Activated CD4-positive, alpha-beta memory T cell treated with anti-CD3 and anti-CD28 coated beads for 36 hours (primary cell): ENCODE results near the gene ADD2. TPM values are rescaled to one million over a fixed set of nuclear protein-coding genes. Genes with fewer than 3 reads are reported as not detected.

Experiments
- CTCF ChIA-PET: fragments of 350-600 bp; sonication (Branson Sonifier 250); formaldehyde crosslinking; loops from one replicate; lab custom pipeline; 2021; ENCODE audit warnings: antibody characterized with exemption, inconsistent platforms; lab: Charles Lee
- POLR2A ChIA-PET: fragments of 350-600 bp; sonication (Branson Sonifier 250); formaldehyde crosslinking; loops from one replicate; lab custom pipeline; 2021; ENCODE audit warnings: antibody characterized with exemption; lab: Charles Lee
- DNase-seq: peaks from one replicate; pipeline ENCODE4 v3.0.0-alpha.2; 2020
- H3K27ac Mint-ChIP-seq: one replicate; pipeline ENCODE4 v1.8.0; 2021; ENCODE audit warnings: mixed read lengths
- H3K27me3 Mint-ChIP-seq: one replicate; pipeline ENCODE4 v1.8.0; 2021; ENCODE audit warnings: mixed read lengths
- H3K36me3 Mint-ChIP-seq: one replicate; pipeline ENCODE4 v1.8.0; 2021; ENCODE audit warnings: mixed read lengths
- H3K4me1 Mint-ChIP-seq: one replicate; pipeline ENCODE4 v1.8.0; 2021; ENCODE audit warnings: low read depth, mixed read lengths
- H3K4me3 Mint-ChIP-seq: one replicate; pipeline ENCODE4 v1.8.0; 2021; ENCODE audit warnings: mild to moderate bottlenecking, mixed read lengths
- H3K9me3 Mint-ChIP-seq: one replicate; pipeline ENCODE4 v1.8.0; 2021; ENCODE audit warnings: mixed read lengths
- intact Hi-C: fragments of 100-400 bp; cut with micrococcal nuclease; formaldehyde crosslinking; loops from one replicate; pipeline ENCODE4 v1.15.1; 2023
- total RNA-seq, 2 experiments: library from RNA; stranded (reverse); gene quantifications; one replicate each; pipeline ENCODE4 v1.2.3, GENCODE V29; 2021

The ADD2 gene
- total RNA-seq, 2 experiments from 2014 or later: 5.6 to 6.0 TPM

- Mint-ChIP-seq H3K36me3 (no peaks in the 10 kb centered on the region), H3K4me3 (no peak overlapping the region), H3K9me3 (no peaks in the 10 kb centered on the region), H3K4me1 (no peaks in the 10 kb centered on the region), H3K27me3 (peaks cover 2% of the 10 kb centered on the region), H3K27ac (no peak overlapping the region)
- no peak for DNase-seq
- intact Hi-C loops: no loop called here
- POLR2A ChIA-PET: no interaction called here
- CTCF ChIA-PET: interaction anchor here (2.2 kb wide), 1 partner anchor 9 kb away, joined by 7 read pairs; no protein-coding TSS in a partner anchor
Measured at GRCh38 chr2:70608373-70608772, 159.6 kb downstream of the ADD2 start.

GRCh38 chr2:70607121-70607561, 160.9 kb downstream of the ADD2 start:
- DNase-seq: no peak
- no peaks in the 10 kb centered on the region for H3K4me1 Mint-ChIP-seq
- no peaks in the 10 kb centered on the region for H3K36me3 Mint-ChIP-seq
- no peak overlapping the region for H3K4me3 Mint-ChIP-seq
- peaks cover 2% of the 10 kb centered on the region for H3K27me3 Mint-ChIP-seq
- no peak overlapping the region for H3K27ac Mint-ChIP-seq
- intact Hi-C loops: no loop called here
- CTCF ChIA-PET: interaction anchor here (1.8 kb wide), 1 partner anchor 10 kb away, joined by 6 read pairs; no protein-coding TSS in a partner anchor
- POLR2A ChIA-PET: interaction anchor here (0.5 kb wide), 1 partner anchor 355 kb away, joined by 3 read pairs; no protein-coding TSS in a partner anchor
- no peaks in the 10 kb centered on the region for H3K9me3 Mint-ChIP-seq

Other genes with a start within 250 kb of the ADD2 start
- gene TGFA, start 214.4 kb downstream of the ADD2 start, total RNA-seq: under 1 TPM; 0.50 to 0.58 TPM
- gene FIGLA, start 22.4 kb upstream of the ADD2 start, total RNA-seq: not detected
- gene CLEC4F, start 52.4 kb upstream of the ADD2 start, total RNA-seq: not detected
- gene CD207, start 67.6 kb upstream of the ADD2 start, total RNA-seq: not detected
- not detected for gene VAX2, start 132.4 kb upstream of the ADD2 start, total RNA-seq
- not detected for gene ATP6V1B1, start 167.7 kb upstream of the ADD2 start, total RNA-seq
- gene ANKRD53, start 210.4 kb upstream of the ADD2 start, total RNA-seq: not detected
- gene TEX261, start 226.7 kb upstream of the ADD2 start, total RNA-seq: 10 to 100 TPM; 29.0 to 29.9 TPM